ENCODE data around the gene PLSCR4.
A peak's percentile ranks its signal among the peaks of the same experiment; 100 is the strongest.

The PLSCR4 gene

GRCh38 chr3:146152834-146153233, 98.1 kb downstream of the PLSCR4 start:
- no peaks in the 10 kb centered on the region for H3K27me3 ChIP-seq (ENCODE audit: control insufficient read depth in 1 of 2, insufficient read depth in 2 of 2, low read length in 2 of 2)
- peak overlapping the region; percentile 34 to 52 for H3K9ac ChIP-seq (ENCODE audit: low read length in 2 of 2)
- peak overlapping the region; percentile 5 to 62 for H3K4me3 ChIP-seq (ENCODE audit: low read length in 2 of 2)
- peaks cover 0 to 5% of the 10 kb centered on the region in 2 donors for H3K36me3 ChIP-seq (ENCODE audit: control insufficient read depth in 2 of 2, insufficient read depth in 2 of 2, low read length in 2 of 2)
- no peaks in the 10 kb centered on the region for H3K9me3 ChIP-seq (ENCODE audit: control insufficient read depth in 2 of 2, low read length in 2 of 2)
- H3K4me1 ChIP-seq (ENCODE audit: control insufficient read depth, insufficient read depth, low read length), result peaks cover 28% of the 10 kb centered on the region
- H3K27ac ChIP-seq (ENCODE audit: low read length), result peak overlapping the region; percentile 81

- Histone ChIP-seq H3K27me3 (ENCODE audit: control insufficient read depth in 1 of 2, insufficient read depth in 2 of 2, low read length in 2 of 2) (no peaks in the 10 kb centered on the region), H3K9ac (ENCODE audit: low read length in 2 of 2) (peak overlapping the region in 1 of 2 donors; percentile 10), H3K4me3 (ENCODE audit: low read length in 2 of 2) (peak overlapping the region; percentile 30 to 50), H3K36me3 (ENCODE audit: control insufficient read depth in 2 of 2, insufficient read depth in 2 of 2, low read length in 2 of 2) (peaks cover 0 to 5% of the 10 kb centered on the region in 2 donors), H3K9me3 (ENCODE audit: control insufficient read depth in 2 of 2, low read length in 2 of 2) (no peaks in the 10 kb centered on the region), H3K4me1 (ENCODE audit: control insufficient read depth, insufficient read depth, low read length) (peaks cover 30% of the 10 kb centered on the region), H3K27ac (ENCODE audit: low read length) (peak overlapping the region; percentile 32)
Observed at GRCh38 chr3:146148468-146148931, 102.4 kb downstream of the PLSCR4 start.

GRCh38 chr3:146145642-146146041, 105.3 kb downstream of the PLSCR4 start:
- no peaks in the 10 kb centered on the region for H3K36me3 ChIP-seq (ENCODE audit: control insufficient read depth in 2 of 2, insufficient read depth in 2 of 2, low read length in 2 of 2)
- peaks cover 34% of the 10 kb centered on the region for H3K4me1 ChIP-seq (ENCODE audit: control insufficient read depth, insufficient read depth, low read length)
- H3K9ac ChIP-seq (ENCODE audit: low read length in 2 of 2), result no peak overlapping the region
- H3K4me3 ChIP-seq (ENCODE audit: low read length in 2 of 2), result no peak overlapping the region
- no peaks in the 10 kb centered on the region for H3K27me3 ChIP-seq (ENCODE audit: control insufficient read depth in 1 of 2, insufficient read depth in 2 of 2, low read length in 2 of 2)
- no peaks in the 10 kb centered on the region for H3K9me3 ChIP-seq (ENCODE audit: control insufficient read depth in 2 of 2, low read length in 2 of 2)
- no peak overlapping the region for H3K27ac ChIP-seq (ENCODE audit: low read length)

GRCh38 chr3:146142757-146143156, 108.1 kb downstream of the PLSCR4 start:
- Histone ChIP-seq H3K27ac (ENCODE audit: low read length) (peak overlapping the region; percentile 13), H3K9ac (ENCODE audit: low read length in 2 of 2) (peak overlapping the region in 1 of 2 donors; percentile 34), H3K4me1 (ENCODE audit: control insufficient read depth, insufficient read depth, low read length) (peaks cover 26% of the 10 kb centered on the region), H3K4me3 (ENCODE audit: low read length in 2 of 2) (peak overlapping the region; percentile 35 to 42), H3K27me3 (ENCODE audit: control insufficient read depth in 1 of 2, insufficient read depth in 2 of 2, low read length in 2 of 2) (no peaks in the 10 kb centered on the region), H3K9me3 (ENCODE audit: control insufficient read depth in 2 of 2, low read length in 2 of 2) (no peaks in the 10 kb centered on the region), H3K36me3 (ENCODE audit: control insufficient read depth in 2 of 2, insufficient read depth in 2 of 2, low read length in 2 of 2) (no peaks in the 10 kb centered on the region)
